GM21825 (cell line): ENCODE results near the gene PLXNB3.

Source experiments
- ATAC-seq: cut with Tn5 transposase; IDR thresholded peaks from one replicate; pipeline ENCODE4 v1.9.1; 2021; ENCODE audit warnings: mild to moderate bottlenecking, moderate library complexity; ENCODE audit not compliant: unreplicated experiment

Gene PLXNB3

GRCh38 chrX:153750127-153750774, 13.8 kb upstream of the PLXNB3 start:
- ATAC-seq, result no peak

- no peak for ATAC-seq
Observed at GRCh38 chrX:153755136-153755535, 8.9 kb upstream of the PLXNB3 start.

GRCh38 chrX:153761863-153762262, 2.2 kb upstream of the PLXNB3 start:
- ATAC-seq, result no peak

DNA sequence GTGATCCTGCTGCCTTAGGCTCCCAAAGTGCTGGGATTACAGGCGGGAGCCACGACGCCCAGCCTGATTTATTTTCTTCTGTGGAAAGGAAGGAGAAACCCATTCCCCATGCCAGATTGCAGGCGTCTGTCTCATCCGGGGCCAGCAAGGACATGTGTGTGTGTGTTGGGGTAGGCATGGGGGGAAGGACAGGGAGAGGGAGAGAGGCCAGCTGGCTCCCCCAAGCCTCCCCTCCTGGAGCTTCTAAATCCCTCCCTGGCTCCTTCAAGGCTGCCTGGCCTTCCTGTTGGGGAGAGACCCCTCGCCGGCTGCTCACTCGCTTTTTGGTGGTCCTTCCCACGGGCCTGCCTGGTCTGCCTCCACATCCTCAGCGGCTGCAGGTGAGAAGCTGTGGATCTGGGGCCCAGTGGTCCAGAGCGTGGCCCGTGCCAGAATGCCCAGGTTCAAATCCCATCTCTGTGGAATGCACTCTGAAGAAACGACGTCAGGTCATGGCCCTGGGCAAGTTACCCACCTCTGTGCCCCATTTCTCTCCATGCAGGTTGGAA, 1.3 kb upstream of the PLXNB3 start:
- ATAC-seq, result no peak

GRCh38 chrX:153763298-153763932, 634 bp upstream of the PLXNB3 start:
- no peak for ATAC-seq

- ATAC-seq, result no peak
Observed at GRCh38 chrX:153764786-153765137, 713 bp downstream of the PLXNB3 start.

DNA sequence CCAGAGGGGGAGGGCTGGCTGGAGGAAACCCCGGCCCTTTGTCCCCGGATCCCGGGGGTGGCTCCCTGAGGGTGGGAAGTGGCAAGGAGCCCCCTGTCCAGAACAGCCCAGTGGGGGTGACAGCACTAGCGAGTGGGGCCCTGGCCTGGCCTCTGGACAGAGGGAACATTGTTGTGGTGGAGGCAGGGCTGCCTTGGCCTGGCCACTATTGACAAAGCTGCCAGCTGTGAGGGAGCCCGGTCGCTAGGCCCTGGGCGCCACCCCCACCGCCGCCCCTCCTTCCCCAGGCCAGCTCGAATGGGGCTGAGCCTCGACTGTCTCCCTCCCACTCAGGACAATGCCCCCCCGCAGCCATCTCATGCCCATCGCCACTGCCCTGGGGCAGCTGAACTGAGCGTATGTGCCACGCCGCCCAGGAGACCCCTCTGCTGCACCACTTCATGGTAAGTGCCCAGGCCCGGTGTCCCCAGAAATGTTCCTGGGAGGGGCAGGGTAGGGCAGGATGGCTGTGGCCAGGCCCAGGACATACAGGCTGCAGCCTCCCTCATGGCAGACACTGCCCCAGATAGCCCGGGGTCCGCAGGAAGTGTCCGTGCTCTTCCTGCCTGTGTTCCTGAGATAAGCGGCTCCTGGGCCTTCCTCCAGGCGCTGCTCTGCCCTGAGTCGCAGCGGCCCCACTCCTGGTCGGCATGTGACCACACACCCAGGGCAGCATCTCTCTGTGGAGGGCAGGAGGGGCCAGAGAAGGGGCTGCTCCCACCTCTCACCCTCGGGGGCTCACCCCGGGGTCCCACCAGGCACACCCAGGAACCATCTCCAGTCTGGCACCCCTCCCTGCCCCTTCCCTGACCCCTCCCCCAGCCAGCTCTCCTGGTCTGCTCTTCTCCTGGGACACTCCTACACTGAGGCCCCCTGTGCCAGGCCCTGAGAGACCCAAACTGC, 1.4 kb downstream of the PLXNB3 start:
- no peak for ATAC-seq

GRCh38 chrX:153766098-153766817, 2.2 kb downstream of the PLXNB3 start:
- no peak for ATAC-seq

DNA sequence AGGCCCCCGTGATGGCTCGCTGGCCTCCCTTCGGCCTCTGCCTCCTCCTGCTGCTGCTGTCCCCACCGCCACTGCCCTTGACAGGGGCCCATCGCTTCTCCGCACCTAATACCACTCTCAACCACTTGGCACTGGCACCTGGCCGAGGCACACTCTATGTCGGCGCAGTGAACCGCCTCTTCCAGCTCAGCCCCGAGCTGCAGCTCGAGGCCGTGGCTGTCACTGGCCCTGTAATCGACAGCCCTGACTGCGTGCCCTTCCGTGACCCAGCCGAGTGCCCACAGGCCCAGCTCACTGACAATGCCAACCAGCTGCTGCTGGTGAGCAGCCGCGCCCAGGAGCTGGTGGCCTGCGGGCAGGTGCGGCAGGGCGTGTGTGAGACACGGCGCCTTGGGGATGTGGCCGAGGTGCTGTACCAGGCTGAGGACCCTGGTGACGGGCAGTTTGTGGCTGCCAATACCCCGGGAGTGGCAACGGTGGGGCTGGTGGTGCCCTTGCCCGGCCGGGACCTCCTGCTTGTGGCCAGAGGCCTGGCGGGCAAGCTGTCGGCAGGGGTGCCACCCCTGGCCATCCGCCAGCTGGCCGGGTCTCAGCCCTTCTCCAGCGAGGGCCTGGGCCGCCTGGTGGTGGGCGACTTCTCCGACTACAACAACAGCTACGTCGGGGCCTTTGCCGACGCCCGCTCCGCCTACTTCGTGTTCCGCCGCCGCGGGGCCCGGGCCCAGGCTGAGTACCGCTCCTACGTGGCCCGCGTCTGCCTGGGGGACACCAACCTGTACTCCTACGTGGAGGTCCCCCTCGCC, 3.0 kb downstream of the PLXNB3 start:
- ATAC-seq, result no peak

GRCh38 chrX:153767674-153768055, 3.6 kb downstream of the PLXNB3 start:
- no peak for ATAC-seq

DNA sequence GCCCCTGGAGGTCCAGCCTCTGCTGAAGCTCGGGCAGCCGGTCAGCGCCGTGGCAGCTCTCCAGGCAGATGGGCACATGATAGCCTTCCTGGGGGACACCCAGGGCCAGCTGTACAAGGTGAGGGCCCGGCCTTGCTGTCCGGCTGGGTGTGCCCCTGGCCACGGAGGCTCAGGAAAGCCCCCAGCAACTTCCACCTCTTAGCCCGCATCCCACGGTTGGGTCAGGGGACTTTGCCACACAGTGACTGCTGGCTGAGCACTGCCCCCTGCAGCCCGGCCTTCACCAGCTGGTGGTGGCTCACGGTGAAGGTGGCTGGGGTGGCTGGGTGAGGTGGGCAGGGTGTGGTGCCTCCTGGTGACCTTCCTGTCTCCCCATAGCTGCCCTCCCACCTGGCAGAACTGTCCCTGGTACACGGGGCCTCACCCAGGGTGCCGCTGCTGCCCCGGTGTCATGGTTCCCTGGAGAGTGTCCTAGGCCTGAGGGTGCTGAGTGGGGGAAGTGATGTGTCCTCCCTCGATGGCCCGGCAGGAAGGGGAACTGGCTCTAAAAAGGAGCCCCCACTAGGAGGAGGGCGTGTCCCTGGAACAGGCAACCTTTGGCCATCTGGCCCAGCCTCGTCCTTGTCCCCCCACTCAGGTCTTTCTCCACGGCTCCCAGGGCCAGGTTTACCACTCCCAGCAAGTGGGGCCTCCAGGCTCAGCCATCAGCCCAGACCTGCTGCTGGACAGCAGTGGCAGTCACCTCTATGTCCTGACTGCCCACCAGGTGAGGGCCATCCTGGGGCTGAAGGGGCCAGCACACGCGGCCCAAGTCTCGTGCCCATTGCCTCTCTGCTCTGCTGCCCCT, 4.5 kb downstream of the PLXNB3 start:
- ATAC-seq, result no peak

DNA sequence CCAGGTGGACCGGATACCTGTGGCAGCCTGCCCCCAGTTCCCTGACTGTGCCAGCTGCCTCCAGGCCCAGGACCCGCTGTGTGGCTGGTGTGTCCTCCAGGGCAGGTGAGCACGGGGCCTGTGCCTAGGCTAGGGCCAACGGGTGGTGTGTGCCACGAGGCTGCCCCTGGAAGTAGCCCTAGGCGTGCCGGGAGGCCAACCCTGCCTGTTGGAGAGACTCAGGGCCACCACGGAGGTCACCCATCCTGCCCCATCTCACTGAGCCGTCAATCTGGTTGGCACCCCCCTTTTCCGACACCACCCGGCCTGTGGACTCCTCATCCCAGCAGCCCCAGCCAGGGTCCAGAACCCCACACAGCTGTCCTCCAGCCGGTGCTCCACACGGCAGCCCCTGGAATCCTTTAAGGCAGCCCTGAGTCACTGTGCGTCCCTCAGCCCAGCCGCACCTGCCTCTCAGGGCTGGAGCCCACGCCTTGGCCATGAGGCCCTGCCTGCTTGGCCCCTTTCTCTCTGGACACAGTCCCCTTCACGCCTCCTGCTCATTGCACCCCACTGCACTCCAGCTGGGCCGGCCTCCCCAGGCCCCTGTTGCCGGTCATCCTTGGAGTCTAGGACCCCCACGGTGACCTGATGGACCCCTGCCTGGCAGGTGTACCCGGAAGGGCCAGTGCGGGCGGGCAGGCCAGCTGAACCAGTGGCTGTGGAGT, 5.3 kb downstream of the PLXNB3 start:
- no peak for ATAC-seq

DNA sequence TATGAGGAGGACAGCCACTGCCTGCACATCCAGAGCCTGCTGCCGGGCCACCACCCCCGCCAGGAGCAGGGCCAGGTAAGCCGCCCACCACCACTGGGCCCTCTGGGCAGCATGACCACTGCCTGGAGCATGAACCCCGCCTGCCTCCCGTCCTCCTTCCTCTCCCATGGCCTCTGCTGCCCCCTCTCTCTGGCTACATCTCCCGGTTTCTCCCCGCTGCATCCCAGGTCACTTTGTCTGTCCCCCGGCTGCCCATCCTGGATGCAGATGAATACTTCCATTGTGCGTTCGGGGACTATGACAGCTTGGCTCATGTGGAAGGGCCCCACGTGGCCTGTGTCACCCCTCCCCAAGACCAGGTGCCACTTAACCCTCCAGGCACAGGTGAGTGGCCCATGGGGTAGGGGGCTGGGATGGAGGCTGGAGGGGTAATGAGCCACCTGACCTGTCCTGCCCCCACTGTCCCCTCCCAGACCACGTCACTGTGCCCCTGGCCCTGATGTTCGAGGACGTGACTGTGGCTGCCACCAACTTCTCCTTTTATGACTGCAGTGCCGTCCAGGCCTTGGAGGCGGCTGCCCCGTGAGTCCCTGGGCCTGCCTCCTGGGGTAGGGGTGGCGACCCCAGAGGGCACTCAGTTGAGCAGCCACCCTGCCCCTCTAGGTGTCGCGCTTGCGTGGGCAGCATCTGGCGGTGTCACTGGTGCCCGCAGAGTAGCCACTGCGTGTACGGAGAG, 6.0 kb downstream of the PLXNB3 start:
- ATAC-seq, result no peak

GRCh38 chrX:153770601-153771414, 6.8 kb downstream of the PLXNB3 start:
- no peak for ATAC-seq

DNA sequence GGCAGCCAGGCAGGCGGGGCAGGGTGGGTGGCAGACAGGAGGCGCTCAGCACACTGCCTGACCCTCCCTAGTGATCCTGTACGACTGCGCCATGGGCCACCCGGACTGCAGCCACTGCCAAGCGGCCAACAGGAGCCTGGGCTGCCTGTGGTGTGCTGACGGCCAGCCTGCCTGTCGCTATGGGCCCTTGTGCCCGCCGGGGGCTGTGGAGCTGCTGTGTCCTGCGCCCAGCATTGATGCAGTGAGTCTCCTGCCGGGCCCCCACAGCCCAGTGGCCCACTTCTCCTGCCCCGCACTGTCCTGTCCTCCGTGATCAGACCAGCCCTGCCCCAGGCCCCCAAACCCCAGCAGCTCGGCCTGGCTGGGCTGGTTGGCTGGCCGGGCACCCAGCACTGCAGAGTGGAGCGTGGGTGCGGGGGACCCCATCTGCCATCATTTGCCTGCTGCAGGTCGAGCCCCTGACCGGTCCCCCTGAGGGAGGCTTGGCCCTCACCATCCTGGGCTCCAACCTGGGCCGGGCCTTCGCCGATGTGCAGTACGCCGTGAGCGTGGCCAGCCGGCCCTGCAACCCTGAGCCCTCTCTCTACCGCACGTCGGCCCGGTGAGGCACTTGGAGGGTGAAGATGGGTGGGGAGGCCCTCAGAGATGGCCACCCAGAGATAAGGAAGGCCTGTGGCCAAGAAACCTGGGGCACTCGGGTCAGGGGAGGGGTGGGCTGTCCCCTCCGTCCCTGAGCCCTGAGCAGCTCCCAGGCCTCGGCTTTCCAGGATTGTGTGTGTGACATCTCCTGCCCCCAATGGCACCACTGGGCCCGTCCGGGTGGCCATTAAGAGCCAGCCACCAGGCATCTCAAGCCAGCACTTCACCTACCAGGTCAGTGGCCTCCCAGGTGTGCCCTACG, 7.6 kb downstream of the PLXNB3 start:
- no peak for ATAC-seq
